ENCODE measurements around the gene DAD1.

- TF ChIP-seq EZH2phosphoT487 (IDR thresholded peaks at IDR 0.05; ENCODE audit: borderline replicate concordance, low read length), result no peak
- TF ChIP-seq, protein P1, sequence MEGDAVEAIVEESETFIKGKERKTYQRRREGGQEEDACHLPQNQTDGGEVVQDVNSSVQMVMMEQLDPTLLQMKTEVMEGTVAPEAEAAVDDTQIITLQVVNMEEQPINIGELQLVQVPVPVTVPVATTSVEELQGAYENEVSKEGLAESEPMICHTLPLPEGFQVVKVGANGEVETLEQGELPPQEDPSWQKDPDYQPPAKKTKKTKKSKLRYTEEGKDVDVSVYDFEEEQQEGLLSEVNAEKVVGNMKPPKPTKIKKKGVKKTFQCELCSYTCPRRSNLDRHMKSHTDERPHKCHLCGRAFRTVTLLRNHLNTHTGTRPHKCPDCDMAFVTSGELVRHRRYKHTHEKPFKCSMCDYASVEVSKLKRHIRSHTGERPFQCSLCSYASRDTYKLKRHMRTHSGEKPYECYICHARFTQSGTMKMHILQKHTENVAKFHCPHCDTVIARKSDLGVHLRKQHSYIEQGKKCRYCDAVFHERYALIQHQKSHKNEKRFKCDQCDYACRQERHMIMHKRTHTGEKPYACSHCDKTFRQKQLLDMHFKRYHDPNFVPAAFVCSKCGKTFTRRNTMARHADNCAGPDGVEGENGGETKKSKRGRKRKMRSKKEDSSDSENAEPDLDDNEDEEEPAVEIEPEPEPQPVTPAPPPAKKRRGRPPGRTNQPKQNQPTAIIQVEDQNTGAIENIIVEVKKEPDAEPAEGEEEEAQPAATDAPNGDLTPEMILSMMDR (conservative IDR thresholded peaks at IDR 0.05; ENCODE audit: low read depth, low read length), result no peak
Observed at GRCh38 chr14:22564463-22564862, 24.6 kb downstream of the DAD1 start.
